SK-N-SH treated with all-trans-retinoic acid at 6 μM for 48 hours (cell line): ENCODE measurements around the gene ELK4.

Experiments
- ATAC-seq: fragments of 200-7000 bp; cut with Tn5 transposase; 3 replicates; pipeline ENCODE4 v1.9.1; 2020; ENCODE audit warnings: mild to moderate bottlenecking, moderate library complexity
- ARNTL ChIP-seq: fragments of 450-650 bp; formaldehyde crosslinking; IDR thresholded peaks from 2 replicates; pipeline ENCODE4 v1.5.0; 2020; ENCODE audit warnings: low read depth, mild to moderate bottlenecking, moderate library complexity, borderline replicate concordance
- BACH2 ChIP-seq: fragments of 250-450 bp; sonication (Bioruptor Pico); IDR thresholded peaks from 2 replicates; pipeline ENCODE4 v1.9.0; 2021; ENCODE audit warnings: mild to moderate bottlenecking, borderline replicate concordance
- CREB5 ChIP-seq: fragments of 250-450 bp; sonication (Bioruptor Pico); IDR thresholded peaks from 2 replicates; pipeline ENCODE4 v1.5.1; 2020; ENCODE audit warnings: low read depth, mild to moderate bottlenecking, moderate library complexity
- CSDC2 ChIP-seq: fragments of 250-450 bp; sonication (Bioruptor Pico); IDR thresholded peaks from 2 replicates; pipeline ENCODE4 v1.5.0; 2020; ENCODE audit warnings: mild to moderate bottlenecking, moderate library complexity
- ESRRG ChIP-seq: fragments of 250-450 bp; sonication (Bioruptor Pico); IDR thresholded peaks from 2 replicates; pipeline ENCODE4 v1.6.1; 2021; ENCODE audit warnings: mild to moderate bottlenecking
- GLIS3 ChIP-seq: fragments of 250-450 bp; sonication (Bioruptor Pico); IDR thresholded peaks from 2 replicates; pipeline ENCODE4 v1.5.0; 2020; ENCODE audit warnings: mild to moderate bottlenecking, moderate library complexity
- ISL1 ChIP-seq: fragments of 250-450 bp; sonication (Bioruptor Pico); IDR thresholded peaks from 2 replicates; pipeline ENCODE4 v2.1.2; 2022; ENCODE audit warnings: mild to moderate bottlenecking, moderate library complexity
- OSR1 ChIP-seq: fragments of 250-450 bp; sonication (Bioruptor Pico); IDR thresholded peaks from 2 replicates; pipeline ENCODE4 v1.8.0; 2022; ENCODE audit warnings: moderate library complexity, mild to moderate bottlenecking, inconsistent platforms
- PPARA ChIP-seq: fragments of 250-450 bp; sonication (Bioruptor Pico); IDR thresholded peaks from 2 replicates; pipeline ENCODE4 v1.5.0; 2020; ENCODE audit warnings: mild to moderate bottlenecking, borderline replicate concordance
- RARB ChIP-seq: fragments of 250-450 bp; sonication (Bioruptor Pico); IDR thresholded peaks from 2 replicates; pipeline ENCODE4 v1.8.0; 2021; ENCODE audit warnings: mild to moderate bottlenecking, moderate library complexity
- SNAI2 ChIP-seq: fragments of 250-450 bp; sonication (Bioruptor Pico); IDR thresholded peaks from 2 replicates; pipeline ENCODE4 v1.5.0; 2020; ENCODE audit warnings: mild to moderate bottlenecking, moderate library complexity
- TCF4 ChIP-seq: fragments of 250-450 bp; sonication (Bioruptor Pico); IDR thresholded peaks from 2 replicates; pipeline ENCODE4 v1.8.0; 2021; ENCODE audit warnings: mild to moderate bottlenecking, moderate library complexity, borderline replicate concordance
- TOX ChIP-seq: fragments of 250-450 bp; sonication (Bioruptor Pico); IDR thresholded peaks from 2 replicates; pipeline ENCODE4 v1.8.0; 2021; ENCODE audit warnings: mild to moderate bottlenecking, moderate library complexity, borderline replicate concordance
- ZC3H10 ChIP-seq: fragments of 250-450 bp; sonication (Bioruptor Pico); IDR thresholded peaks from 2 replicates; pipeline ENCODE4 v1.5.1; 2021; ENCODE audit warnings: mild to moderate bottlenecking, moderate library complexity
- ZFP3 ChIP-seq: fragments of 250-450 bp; sonication (Bioruptor Pico); IDR thresholded peaks from 2 replicates; pipeline ENCODE4 v1.5.0; 2020; ENCODE audit warnings: mild to moderate bottlenecking, moderate library complexity
- ZFP30 ChIP-seq: fragments of 450-650 bp; formaldehyde crosslinking; IDR thresholded peaks from 2 replicates; pipeline ENCODE4 v1.5.0; 2022; ENCODE audit warnings: mild to moderate bottlenecking, moderate library complexity
- ZNF565 ChIP-seq: fragments of 450-650 bp; formaldehyde crosslinking; conservative IDR thresholded peaks from 2 replicates; pipeline ENCODE4 v1.5.0; 2020; ENCODE audit warnings: low read depth, mild to moderate bottlenecking, moderate library complexity
- ZNF70 ChIP-seq: fragments of 450-650 bp; formaldehyde crosslinking; IDR thresholded peaks from 2 replicates; pipeline ENCODE4 v1.5.0; 2020; ENCODE audit warnings: mild to moderate bottlenecking, moderate library complexity
- ZNF8 ChIP-seq: fragments of 450-650 bp; formaldehyde crosslinking; IDR thresholded peaks from 2 replicates; pipeline ENCODE4 v1.5.0; 2020; ENCODE audit warnings: mild to moderate bottlenecking, moderate library complexity
- TF ChIP-seq, protein P1 (sequence below): fragments of 250-450 bp; sonication (Bioruptor Pico); IDR thresholded peaks from 2 replicates; pipeline ENCODE4 v1.5.1; 2021; ENCODE audit warnings: mild to moderate bottlenecking, moderate library complexity
- TF ChIP-seq, protein P2 (sequence below): fragments of 250-450 bp; sonication (Bioruptor Pico); IDR thresholded peaks from 2 replicates; pipeline ENCODE4 v1.5.0; 2020; ENCODE audit warnings: mild to moderate bottlenecking, moderate library complexity

The ELK4 gene

DNA sequence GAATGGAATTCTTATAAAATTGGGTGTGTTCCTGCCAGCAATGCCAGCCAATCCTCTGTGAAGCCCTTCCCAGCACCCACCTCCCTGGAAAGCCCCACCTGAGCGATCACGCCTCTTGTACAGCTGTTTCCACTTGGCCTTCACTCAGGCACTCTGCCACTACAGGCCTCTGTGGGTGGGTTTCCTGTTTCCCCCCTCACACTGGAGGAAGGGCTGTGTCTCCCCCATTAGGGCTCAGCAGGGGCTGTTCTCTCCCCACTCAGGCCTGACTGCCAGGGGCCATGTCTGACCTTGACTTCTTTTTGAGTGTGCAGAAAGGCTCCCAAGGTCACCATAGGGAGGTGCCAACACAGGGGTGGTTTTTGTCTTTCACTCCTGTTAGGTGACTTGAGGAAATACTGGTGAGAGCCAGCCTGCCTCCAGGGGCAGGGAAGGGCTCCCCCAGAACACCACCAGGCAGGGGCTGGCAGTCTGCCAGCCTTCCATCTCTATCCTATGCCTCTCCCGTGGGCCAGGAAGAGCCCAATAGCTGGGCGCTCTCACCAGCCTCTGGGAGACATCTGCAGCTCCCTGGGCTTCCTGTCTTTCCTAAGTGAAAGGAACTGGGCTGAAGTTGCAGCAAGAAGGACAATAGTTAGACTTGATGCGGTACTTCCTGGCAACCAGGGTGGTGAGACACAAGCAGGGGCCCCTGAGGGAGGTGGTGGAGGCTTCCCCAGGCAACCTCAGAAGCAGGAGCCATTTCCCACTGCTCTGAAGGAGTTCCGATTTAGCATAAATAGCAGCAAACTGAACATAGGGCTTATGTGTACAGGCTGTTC is 49.1 kb downstream of the ELK4 start:
- no peak for TF ChIP-seq TOX (CRISPR knock-in tag)
- ATAC-seq: peak; percentile 28

- no peak; the same call in 2 of the 3 replicates for ATAC-seq
- no peak for TF ChIP-seq PPARA (CRISPR knock-in tag)
- TF ChIP-seq ZNF70 (CRISPR knock-in tag): no peak
- TF ChIP-seq RARB: no peak
- no peak for TF ChIP-seq CSDC2 (CRISPR knock-in tag)
- TF ChIP-seq CREB5 (CRISPR knock-in tag): no peak
- TF ChIP-seq ARNTL (CRISPR knock-in tag): no peak
- TF ChIP-seq ZC3H10: no peak
- TF ChIP-seq SNAI2 (CRISPR knock-in tag): no peak
- no peak for TF ChIP-seq BACH2
- TF ChIP-seq, protein P1, sequence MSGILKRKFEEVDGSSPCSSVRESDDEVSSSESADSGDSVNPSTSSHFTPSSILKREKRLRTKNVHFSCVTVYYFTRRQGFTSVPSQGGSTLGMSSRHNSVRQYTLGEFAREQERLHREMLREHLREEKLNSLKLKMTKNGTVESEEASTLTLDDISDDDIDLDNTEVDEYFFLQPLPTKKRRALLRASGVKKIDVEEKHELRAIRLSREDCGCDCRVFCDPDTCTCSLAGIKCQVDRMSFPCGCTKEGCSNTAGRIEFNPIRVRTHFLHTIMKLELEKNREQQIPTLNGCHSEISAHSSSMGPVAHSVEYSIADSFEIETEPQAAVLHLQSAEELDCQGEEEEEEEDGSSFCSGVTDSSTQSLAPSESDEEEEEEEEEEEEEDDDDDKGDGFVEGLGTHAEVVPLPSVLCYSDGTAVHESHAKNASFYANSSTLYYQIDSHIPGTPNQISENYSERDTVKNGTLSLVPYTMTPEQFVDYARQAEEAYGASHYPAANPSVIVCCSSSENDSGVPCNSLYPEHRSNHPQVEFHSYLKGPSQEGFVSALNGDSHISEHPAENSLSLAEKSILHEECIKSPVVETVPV (CRISPR knock-in tag): no peak
- TF ChIP-seq ZFP3: no peak
- TF ChIP-seq ESRRG: no peak
- no peak for TF ChIP-seq TCF4 (CRISPR knock-in tag)
- TF ChIP-seq ZNF8: no peak
- TF ChIP-seq OSR1 (CRISPR knock-in tag): no peak
- TF ChIP-seq ISL1: no peak
- TF ChIP-seq, protein P2, sequence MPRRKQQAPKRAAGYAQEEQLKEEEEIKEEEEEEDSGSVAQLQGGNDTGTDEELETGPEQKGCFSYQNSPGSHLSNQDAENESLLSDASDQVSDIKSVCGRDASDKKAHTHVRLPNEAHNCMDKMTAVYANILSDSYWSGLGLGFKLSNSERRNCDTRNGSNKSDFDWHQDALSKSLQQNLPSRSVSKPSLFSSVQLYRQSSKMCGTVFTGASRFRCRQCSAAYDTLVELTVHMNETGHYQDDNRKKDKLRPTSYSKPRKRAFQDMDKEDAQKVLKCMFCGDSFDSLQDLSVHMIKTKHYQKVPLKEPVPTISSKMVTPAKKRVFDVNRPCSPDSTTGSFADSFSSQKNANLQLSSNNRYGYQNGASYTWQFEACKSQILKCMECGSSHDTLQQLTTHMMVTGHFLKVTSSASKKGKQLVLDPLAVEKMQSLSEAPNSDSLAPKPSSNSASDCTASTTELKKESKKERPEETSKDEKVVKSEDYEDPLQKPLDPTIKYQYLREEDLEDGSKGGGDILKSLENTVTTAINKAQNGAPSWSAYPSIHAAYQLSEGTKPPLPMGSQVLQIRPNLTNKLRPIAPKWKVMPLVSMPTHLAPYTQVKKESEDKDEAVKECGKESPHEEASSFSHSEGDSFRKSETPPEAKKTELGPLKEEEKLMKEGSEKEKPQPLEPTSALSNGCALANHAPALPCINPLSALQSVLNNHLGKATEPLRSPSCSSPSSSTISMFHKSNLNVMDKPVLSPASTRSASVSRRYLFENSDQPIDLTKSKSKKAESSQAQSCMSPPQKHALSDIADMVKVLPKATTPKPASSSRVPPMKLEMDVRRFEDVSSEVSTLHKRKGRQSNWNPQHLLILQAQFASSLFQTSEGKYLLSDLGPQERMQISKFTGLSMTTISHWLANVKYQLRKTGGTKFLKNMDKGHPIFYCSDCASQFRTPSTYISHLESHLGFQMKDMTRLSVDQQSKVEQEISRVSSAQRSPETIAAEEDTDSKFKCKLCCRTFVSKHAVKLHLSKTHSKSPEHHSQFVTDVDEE: no peak
- TF ChIP-seq TOX (CRISPR knock-in tag): no peak
These were observed 49.8 kb downstream of the ELK4 start for GRCh38 chr1:205582046-205582445.

- no peak for ATAC-seq
These were observed 50.4 kb downstream of the ELK4 start for GRCh38 chr1:205581321-205581980.

More at GRCh38 chr1:205581321-205581980, 50.4 kb downstream of the ELK4 start:
- TF ChIP-seq OSR1 (CRISPR knock-in tag) (no peak), ESRRG (no peak), PPARA (CRISPR knock-in tag) (no peak), SNAI2 (CRISPR knock-in tag) (no peak), CSDC2 (CRISPR knock-in tag) (no peak), CREB5 (CRISPR knock-in tag) (no peak), ZNF70 (CRISPR knock-in tag) (no peak), ISL1 (no peak), GLIS3 (no peak), ARNTL (CRISPR knock-in tag) (no peak), ZFP30 (CRISPR knock-in tag) (no peak), ZFP3 (no peak), BACH2 (no peak), ZNF565 (CRISPR knock-in tag) (no peak), ZNF8 (no peak), TOX (CRISPR knock-in tag) (no peak), TCF4 (CRISPR knock-in tag) (no peak), RARB (no peak), ZC3H10 (no peak)
- TF ChIP-seq, protein P2: no peak
- TF ChIP-seq, all 23 proteins: peak for 0
